GM12878 (cell line): ENCODE data around the gene VEGFB. TPM values are rescaled to one million over a fixed set of nuclear protein-coding genes. Genes with fewer than 3 reads are reported as not detected.
A peak's percentile ranks its signal among the peaks of the same experiment; 100 is the strongest.

Source experiments
- ATAC-seq: fragments of 200-7000 bp; cut with Tn5 transposase; 3 replicates; pipeline ENCODE4 v1.9.1; 2020; ENCODE audit warnings: mild to moderate bottlenecking, moderate library complexity
- BruUV-seq: library from RNA; stranded (reverse); fragments of 400-500 nt; replicated peaks from 2 replicates; lab custom pipeline; 2021; lab: Mats Ljungman, UMichigan
- CTCF ChIA-PET: fragments of 300-600 bp; sonication (Branson Sonifier 250); formaldehyde crosslinking; extraction: SDS; loops from one replicate; lab custom pipeline; 2021; ENCODE audit warnings: inconsistent platforms; lab: Yijun Ruan, JAX
- POLR2A ChIA-PET: fragments of 350-600 bp; formaldehyde crosslinking; extraction: SDS; loops from one replicate; lab custom pipeline; 2021; ENCODE audit warnings: inconsistent platforms; lab: Charles Lee
- RAD21 ChIA-PET: fragments of 300-600 bp; sonication (Branson Sonifier 250); formaldehyde crosslinking; loops from one replicate; lab custom pipeline; 2023; ENCODE audit warnings: antibody characterized with exemption; ENCODE audit not compliant: unreplicated experiment; lab: Charles Lee
- SMC1A ChIA-PET: fragments of 300-600 bp; sonication (Branson Sonifier 250); formaldehyde crosslinking; loops from one replicate; lab custom pipeline; 2023; ENCODE audit not compliant: unreplicated experiment, uncharacterized antibody; lab: Charles Lee
- DNase-seq: peaks from one replicate; pipeline ENCODE4 v3.0.0-alpha.2; 2011; ENCODE audit warnings: low read depth, low spot score
- FAIRE-seq: peaks from 3 replicates; lab custom pipeline; 2011; peaks lifted over from hg19 to GRCh38; lab: Jason Lieb, UNC
- H2AFZ ChIP-seq: 2 replicates; pipeline ENCODE4 v1.6.0; 2011; ENCODE audit warnings: low read depth, low read length, control low read depth; ENCODE audit not compliant: control insufficient read depth
- H3K27ac ChIP-seq: 2 replicates; pipeline ENCODE4 v1.5.1; 2011; ENCODE audit warnings: control low read depth; ENCODE audit not compliant: control insufficient read depth, insufficient read depth
- H3K27me3 ChIP-seq, 2 experiments: replicated peaks in 1 of 2; 2 replicates each; pipeline versions ENCODE4 v1.6.0 to v1.6.1; 2011; ENCODE audit warnings: low read length in 1 of 2; ENCODE audit not compliant: control insufficient read depth in 2 of 2, insufficient read depth in 2 of 2
- H3K36me3 ChIP-seq, 2 experiments: 2 replicates each; pipeline ENCODE4 v1.5.1; 2011; ENCODE audit warnings: low read length in 1 of 2; ENCODE audit not compliant: control insufficient read depth in 2 of 2, insufficient read depth in 2 of 2
- H3K4me1 ChIP-seq: 2 replicates; pipeline ENCODE4 v1.6.1; 2011; ENCODE audit warnings: mild to moderate bottlenecking, low read length, moderate library complexity, mixed read lengths; ENCODE audit not compliant: control insufficient read depth, insufficient read depth
- H3K4me2 ChIP-seq: 2 replicates; pipeline ENCODE4 v1.6.0; 2011; ENCODE audit warnings: control low read depth; ENCODE audit not compliant: control insufficient read depth, insufficient read depth
- H3K4me3 ChIP-seq: fragments of 200-600 bp; sonication (generic); 2 replicates; pipeline ENCODE4 v1.5.1; 2016
- H3K79me2 ChIP-seq: 2 replicates; pipeline ENCODE4 v1.6.0; 2011; ENCODE audit warnings: low read length; ENCODE audit not compliant: control insufficient read depth, insufficient read depth
- H3K9ac ChIP-seq: 2 replicates; pipeline ENCODE4 v1.8.0; 2011; ENCODE audit warnings: low read length, control low read depth, mixed read lengths; ENCODE audit not compliant: control insufficient read depth, insufficient read depth
- H3K9me3 ChIP-seq: replicated peaks from 3 replicates; pipeline ENCODE4 v1.5.1; 2011; ENCODE audit warnings: mild to moderate bottlenecking, low read length; ENCODE audit not compliant: control insufficient read depth, insufficient read depth
- H4K20me1 ChIP-seq: 2 replicates; pipeline ENCODE4 v1.6.0; 2011; ENCODE audit not compliant: control insufficient read depth, insufficient read depth
- BCL11A ChIP-seq: IDR thresholded peaks from 2 replicates; pipeline ENCODE4 v1.6.1; 2011; ENCODE audit warnings: low read depth, low read length
- FOS ChIP-seq: IDR thresholded peaks from 3 replicates; pipeline ENCODE4 v1.6.1; 2011; ENCODE audit warnings: borderline replicate concordance; ENCODE audit not compliant: insufficient read length; ENCODE audit errors: extremely low read depth
- IRF3 ChIP-seq: fragments of 450-650 bp; IDR thresholded peaks from 2 replicates; pipeline ENCODE4 v1.6.1; 2014; ENCODE audit warnings: mild to moderate bottlenecking
- MAX ChIP-seq: IDR thresholded peaks from 2 replicates; pipeline ENCODE4 v1.6.1; 2012; ENCODE audit warnings: low read depth, low read length, improper control_type of control experiment
- POLR2A ChIP-seq: IDR thresholded peaks from 2 replicates; pipeline ENCODE4 v1.6.1; 2011; ENCODE audit warnings: low read depth, mild to moderate bottlenecking, low read length
- WGBS: methylation state at CpG from one replicate; pipeline ENCODE4 v1.1.6; 2016; ENCODE audit warnings: low lambda C conversion rate; ENCODE audit not compliant: insufficient replicate concordance, insufficient coverage; ENCODE audit errors: missing lambda C conversion rate; 5-methylcytosine and 5-hydroxymethylcytosine counted together
- in situ Hi-C: fragments of 300-500 bp; cut with MboI; formaldehyde crosslinking; loops from 9 replicates; pipeline ENCODE4 v1.14.3; 2018; ENCODE audit warnings: mixed read lengths
- intact Hi-C: fragments of 100-400 bp; cut with micrococcal nuclease; formaldehyde crosslinking; loops from one replicate; pipeline ENCODE4 v1.14.2; 2022; ENCODE audit not compliant: unreplicated experiment
- polyA plus RNA-seq, 11 experiments: library from polyadenylated mRNA; depleted of rRNA in 4 of 11; unstranded in 6 of 11; stranded (reverse) in 5 of 11; fragments of >200 nt; fragmentation: Nextera tagmentation in 4 of 11; fragmentation: Illumina TruSeq in 1 of 11; extraction: Ambion mirVana in 4 of 11; extraction: Trizol in 1 of 11; gene quantifications; 1 replicate in 1 of 11; 2 replicates in 10 of 11; pipeline versions ENCODE4 v1.2.1 to v1.2.3, GENCODE V29; 2011 to 2016; ENCODE audit warnings: inconsistent platforms in 2 of 11, missing spikeins in 2 of 11, low read depth in 1 of 11
- total RNA-seq, 4 experiments: library from RNA; depleted of rRNA in 3 of 4; stranded (reverse); fragments of >200 nt in 3 of 4; fragmentation: Illumina TruSeq in 1 of 4; extraction: Trizol in 1 of 4; gene quantifications; 2 replicates each; pipeline versions ENCODE4 v1.2.1 to v1.2.3, GENCODE V29; 2013 to 2021

VEGFB gene
- total and polyA plus RNA-seq, 10 of the 15 experiments (the other 5 are each of a cell fraction or from before 2014, with no cell fraction given), result 7.0 to 75.8 (median 20.3) TPM

- Histone ChIP-seq H3K27me3 (no peaks in the 10 kb centered on the region), H3K36me3 (peaks cover 25 to 30% of the 10 kb centered on the region in 2 experiments), H3K9me3 (no peaks in the 10 kb centered on the region), H2AFZ (no peak overlapping the region), H3K4me1 (no peaks in the 10 kb centered on the region; the same call in 1 of the 2 replicates), H3K9ac (no peak overlapping the region), H3K4me2 (no peak overlapping the region), H3K4me3 (no peak overlapping the region), H3K79me2 (peaks cover 1% of the 10 kb centered on the region; the same call in 1 of the 2 replicates), H3K27ac (no peak overlapping the region), H4K20me1 (no peaks in the 10 kb centered on the region)
- CTCF ChIA-PET, result interaction anchor here (4.2 kb wide), 1 partner anchor 14 kb away, joined by 14 read pairs; the partner anchor contains the start of gene FERMT3
- intact Hi-C loops, result no loop called here
- FAIRE-seq (no peak), DNase-seq (no peak), ATAC-seq (no peak)
- POLR2A ChIA-PET, result interaction anchor here (1.0 to 2.6 kb wide), 2 partner anchors 9 to 13 kb away, joined by 3 to 11 read pairs; partner anchors contain the start of gene FERMT3
- 84% methylated on average over 7 of the region's 7 CpGs for WGBS
- no TSS peak for BruUV-seq
- in situ Hi-C loops, result no loop called here
- SMC1A ChIA-PET, result no interaction called here
- RAD21 ChIA-PET, result no interaction called here
- TF ChIP-seq POLR2A (peak; percentile 48; the same call in 1 of the 2 replicates), BCL11A (no peak)
Measured at GRCh38 chr11:64219354-64219684, 15.1 kb upstream of the VEGFB start.

- H3K9ac ChIP-seq, result no peak overlapping the region
- TSS peak; percentile 4 for BruUV-seq
- intact Hi-C loops, result no loop called here
Measured at GRCh38 chr11:64219755-64220154, 14.6 kb upstream of the VEGFB start.

More at GRCh38 chr11:64219755-64220154, 14.6 kb upstream of the VEGFB start:
- ATAC-seq (no peak), DNase-seq (no peak), FAIRE-seq (no peak)
- Histone ChIP-seq H3K4me1 (peaks cover under 1% of the 10 kb centered on the region; the same call in 1 of the 2 replicates), H2AFZ (no peak overlapping the region), H3K27ac (no peak overlapping the region), H3K36me3 (peaks cover 27 to 30% of the 10 kb centered on the region in 2 experiments), H4K20me1 (no peaks in the 10 kb centered on the region), H3K27me3 (no peaks in the 10 kb centered on the region), H3K4me2 (no peak overlapping the region), H3K9me3 (no peaks in the 10 kb centered on the region), H3K4me3 (no peak overlapping the region), H3K79me2 (peaks cover 2% of the 10 kb centered on the region; the same call in 1 of the 2 replicates)
- ChIA-PET RAD21 (no interaction called here), CTCF (interaction anchor here (4.2 kb wide), 1 partner anchor 14 kb away, joined by 14 read pairs; the partner anchor contains the start of gene FERMT3), SMC1A (no interaction called here), POLR2A (interaction anchor here (1.0 to 2.6 kb wide), 2 partner anchors 10 to 13 kb away, joined by 3 to 11 read pairs; partner anchors contain the start of gene FERMT3)
- TF ChIP-seq MAX, result no peak
- TF ChIP-seq FOS, result no peak
- no peak for TF ChIP-seq IRF3
- WGBS, result 79% methylated on average over 10 of the region's 10 CpGs
- in situ Hi-C loops, result no loop called here
